Hepatocyte (in vitro differentiated cells): ENCODE measurements around the gene PDLIM7. TPM values are rescaled to one million over a fixed set of nuclear protein-coding genes. Genes with fewer than 3 reads are reported as not detected.
A peak's percentile ranks its signal among the peaks of the same experiment; 100 is the strongest.

Source experiments
- DNase-seq: peaks from one replicate; pipeline ENCODE4 v3.0.0-alpha.2; 2016; ENCODE audit warnings: low spot score
- H2AFZ ChIP-seq: fragments of 200-600 bp; sonication (generic); 2 replicates; pipeline ENCODE4 v1.6.0; 2016; ENCODE audit warnings: antibody characterized with exemption, mild to moderate bottlenecking
- H3K27ac ChIP-seq: fragments of 200-600 bp; sonication (generic); 2 replicates; pipeline ENCODE4 v1.5.1; 2016; ENCODE audit warnings: mild to moderate bottlenecking
- H3K27me3 ChIP-seq: fragments of 200-600 bp; sonication (generic); 2 replicates; pipeline ENCODE4 v1.6.1; 2016
- H3K36me3 ChIP-seq: fragments of 200-600 bp; sonication (generic); replicated peaks from 2 replicates; pipeline ENCODE4 v1.5.1; 2016; ENCODE audit warnings: low read depth; ENCODE audit not compliant: insufficient read depth
- H3K4me1 ChIP-seq: fragments of 200-600 bp; sonication (generic); 2 replicates; pipeline ENCODE4 v1.5.1; 2016; ENCODE audit warnings: mild to moderate bottlenecking, moderate library complexity; ENCODE audit not compliant: insufficient read depth
- H3K4me2 ChIP-seq: fragments of 200-600 bp; sonication (generic); 2 replicates; pipeline ENCODE4 v1.6.0; 2016
- H3K4me3 ChIP-seq: fragments of 200-600 bp; sonication (generic); 2 replicates; pipeline ENCODE4 v1.5.1; 2016; ENCODE audit warnings: mild to moderate bottlenecking
- H3K79me2 ChIP-seq: fragments of 200-600 bp; sonication (generic); 2 replicates; pipeline ENCODE4 v1.6.0; 2017; ENCODE audit warnings: mild to moderate bottlenecking
- H3K9me2 ChIP-seq: fragments of 200-600 bp; sonication (generic); replicated peaks from 2 replicates; pipeline ENCODE4 v1.6.0; 2017; ENCODE audit warnings: mild to moderate bottlenecking; ENCODE audit not compliant: insufficient read depth
- H3K9me3 ChIP-seq: fragments of 200-600 bp; sonication (generic); 2 replicates; pipeline ENCODE4 v1.5.1; 2016; ENCODE audit warnings: low read depth, mild to moderate bottlenecking
- H4K20me1 ChIP-seq: fragments of 200-600 bp; sonication (generic); 2 replicates; pipeline ENCODE4 v1.6.0; 2016; ENCODE audit warnings: mild to moderate bottlenecking; ENCODE audit not compliant: insufficient read depth, poor library complexity, severe bottlenecking
- CTCF ChIP-seq: fragments of 200-600 bp; sonication (generic); IDR thresholded peaks from 2 replicates; pipeline ENCODE4 v1.5.1; 2016; ENCODE audit warnings: antibody characterized with exemption, mild to moderate bottlenecking; ENCODE audit not compliant: poor library complexity
- EZH2 ChIP-seq: fragments of 200-600 bp; sonication (generic); IDR thresholded peaks from 2 replicates; pipeline ENCODE4 v1.6.1; 2016; ENCODE audit warnings: antibody characterized with exemption, mild to moderate bottlenecking, borderline replicate concordance
- EZH2phosphoT487 ChIP-seq: fragments of 200-600 bp; sonication (generic); IDR thresholded peaks from one replicate; pipeline ENCODE4 v1.6.1; 2018; ENCODE audit warnings: antibody characterized with exemption, mild to moderate bottlenecking, low read depth, moderate library complexity; ENCODE audit not compliant: unreplicated experiment, severe bottlenecking
- WGBS: methylation state at CpG from one replicate; pipeline ENCODE4 v1.1.6; 2016; ENCODE audit warnings: low lambda C conversion rate; ENCODE audit errors: missing lambda C conversion rate; 5-methylcytosine and 5-hydroxymethylcytosine counted together
- polyA plus RNA-seq: library from polyadenylated mRNA; unstranded; fragments of >200 nt; fragmentation: Nextera tagmentation; extraction: Ambion mirVana; gene quantifications from 2 replicates; pipeline ENCODE4 v1.2.1, GENCODE V29; 2016
- total RNA-seq: library from RNA; depleted of rRNA; stranded (reverse); fragments of >200 nt; gene quantifications from 2 replicates; pipeline ENCODE4 v1.2.3, GENCODE V29; 2014

PDLIM7 gene
- total and polyA plus RNA-seq, 2 experiments from 2014 or later: 57.1 to 143 TPM

- no peak overlapping the region for H3K4me3 ChIP-seq
- H3K79me2 ChIP-seq: peaks cover 29% of the 10 kb centered on the region
- 79% methylated on average over 3 of the region's 4 CpGs for WGBS
- no peaks in the 10 kb centered on the region for H3K36me3 ChIP-seq
- no peak for TF ChIP-seq CTCF
- TF ChIP-seq EZH2: no peak
- TF ChIP-seq EZH2phosphoT487: no peak
- no peaks in the 10 kb centered on the region for H3K9me3 ChIP-seq
- peaks cover 26% of the 10 kb centered on the region for H4K20me1 ChIP-seq
- H3K27me3 ChIP-seq: no peaks in the 10 kb centered on the region
- no peaks in the 10 kb centered on the region for H3K9me2 ChIP-seq
- H3K4me2 ChIP-seq: no peak overlapping the region
- no peak for DNase-seq
- no peak overlapping the region for H2AFZ ChIP-seq
- peaks cover 23% of the 10 kb centered on the region for H3K4me1 ChIP-seq
- no peak overlapping the region for H3K27ac ChIP-seq
Observed at GRCh38 chr5:177474846-177475562, 22.4 kb downstream of the PDLIM7 start.

GRCh38 chr5:177474002-177474476 lies 23.4 kb downstream of the PDLIM7 start:
- no peak for DNase-seq
- 47% methylated on average over 7 of the region's 7 CpGs for WGBS
- peak overlapping the region; percentile 96 for H3K4me2 ChIP-seq
- H2AFZ ChIP-seq: no peak overlapping the region
- H3K4me1 ChIP-seq: peaks cover 22% of the 10 kb centered on the region
- TF ChIP-seq CTCF (no peak), EZH2 (no peak), EZH2phosphoT487 (no peak)
- H3K9me3 ChIP-seq: no peaks in the 10 kb centered on the region
- H3K36me3 ChIP-seq: no peaks in the 10 kb centered on the region
- H3K27ac ChIP-seq: no peak overlapping the region
- peaks cover 36% of the 10 kb centered on the region for H4K20me1 ChIP-seq
- no peaks in the 10 kb centered on the region for H3K27me3 ChIP-seq
- H3K4me3 ChIP-seq: no peak overlapping the region
- H3K79me2 ChIP-seq: peaks cover 39% of the 10 kb centered on the region
- no peaks in the 10 kb centered on the region for H3K9me2 ChIP-seq

GRCh38 chr5:177473443-177474001 lies 23.9 kb downstream of the PDLIM7 start, which contains the start of gene DBN1:
DBN1 (minus strand) TSS chr5:177473634; CDS start chr5:177473521, 113 bp downstream.
- peak within 1 kb of the TSS; percentile 96 for H3K4me2 ChIP-seq
- DNase-seq: peak; percentile 89
- peaks cover 44% of the 10 kb centered on the region for H3K79me2 ChIP-seq
- H3K27ac ChIP-seq: peak within 1 kb of the TSS; percentile 87
- no peaks in the 10 kb centered on the region for H3K36me3 ChIP-seq
- H3K4me3 ChIP-seq: peak within 1 kb of the TSS; percentile 92
- peak within 1 kb of the TSS; percentile 68 for H2AFZ ChIP-seq
- no peaks in the 10 kb centered on the region for H3K9me2 ChIP-seq
- peaks cover 17% of the 10 kb centered on the region for H3K4me1 ChIP-seq
- H4K20me1 ChIP-seq: peaks cover 41% of the 10 kb centered on the region
- H3K9me3 ChIP-seq: no peaks in the 10 kb centered on the region
- 0% methylated on average over 1 of the region's 69 CpGs for WGBS
- H3K27me3 ChIP-seq: no peaks in the 10 kb centered on the region
- TF ChIP-seq EZH2phosphoT487: no peak
- no peak for TF ChIP-seq CTCF
- TF ChIP-seq EZH2: no peak
